HG03521 (cell line): ENCODE measurements around the gene TNFAIP8L3.

Experiments
- ATAC-seq: cut with Tn5 transposase; IDR thresholded peaks from one replicate; pipeline ENCODE4 v1.9.1; 2021; ENCODE audit warnings: mild to moderate bottlenecking, moderate library complexity; ENCODE audit not compliant: unreplicated experiment

Gene TNFAIP8L3

DNA sequence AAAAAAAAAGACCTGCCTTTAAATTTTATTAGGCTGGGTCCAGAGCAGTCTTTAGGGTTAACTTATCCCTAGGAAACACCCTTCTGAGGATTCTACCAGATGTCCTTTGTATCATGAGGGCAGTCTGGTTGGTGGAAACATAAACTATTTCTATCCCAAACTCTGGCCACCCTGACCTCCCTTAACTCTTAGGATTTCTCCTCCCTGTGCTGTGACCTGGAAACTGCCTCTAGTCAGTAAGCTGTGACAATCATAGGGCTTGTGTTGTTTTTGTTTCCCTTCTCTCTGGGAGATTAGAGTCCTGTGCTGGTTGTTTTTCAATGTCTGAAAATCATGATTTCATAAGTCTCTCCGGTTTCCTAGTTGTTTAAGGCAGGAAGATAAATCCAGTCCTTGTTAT lies 78.1 kb downstream of the TNFAIP8L3 start:
- no peak for ATAC-seq

- ATAC-seq = no peak
These were observed 83.5 kb downstream of the TNFAIP8L3 start for GRCh38 chr15:51011212-51011611.

DNA sequence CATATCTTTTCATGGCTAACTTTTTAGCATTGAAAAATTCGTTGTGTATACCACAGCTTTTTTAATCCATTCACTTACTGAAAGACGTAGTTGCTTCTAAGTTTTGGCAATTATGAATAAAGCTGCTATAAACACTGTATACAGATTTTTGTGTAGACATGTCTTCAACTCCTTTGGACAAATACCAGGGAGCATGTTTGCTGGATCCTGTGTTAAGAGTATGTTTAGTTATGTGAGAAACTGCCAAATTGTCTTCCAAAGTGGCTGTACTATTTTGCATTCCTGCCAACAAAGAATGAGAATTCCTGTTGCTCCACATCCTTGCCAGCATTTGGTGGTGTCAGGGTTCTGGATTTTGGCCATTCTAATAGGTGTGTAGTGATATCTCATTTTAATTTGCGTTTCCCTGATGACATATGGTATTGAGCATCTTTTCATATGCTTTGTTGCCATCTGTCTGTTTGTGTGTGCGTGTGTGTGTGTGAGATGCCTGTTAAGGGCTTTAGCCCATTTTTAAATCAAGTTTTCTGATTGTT lies 87.5 kb downstream of the TNFAIP8L3 start:
- ATAC-seq = no peak
